K562 (cell line): ENCODE results near the gene DIRAS2. TPM values are rescaled to one million over a fixed set of nuclear protein-coding genes. Genes with fewer than 3 reads are reported as not detected.

Experiments
- ATAC-seq: fragments of 200-7000 bp; cut with Tn5 transposase; 3 replicates; pipeline ENCODE4 v1.9.1; 2020; ENCODE audit warnings: moderate library complexity
- BruUV-seq: library from RNA; stranded (reverse); fragments of 400-500 nt; replicated peaks from 2 replicates; lab custom pipeline; 2021; lab: Mats Ljungman, UMichigan
- CTCF ChIA-PET: fragments of 300-600 bp; formaldehyde crosslinking; extraction: SDS; loops from one replicate; lab custom pipeline; 2021; ENCODE audit warnings: low intra/inter-chr PET ratio; lab: Yijun Ruan, JAX
- POLR2A ChIA-PET: fragments of 300-600, 350-650 bp; sonication (Branson Sonifier 250); formaldehyde crosslinking; extraction: SDS; loops from one replicate; lab custom pipeline; 2021; ENCODE audit warnings: antibody characterized with exemption, inconsistent platforms; lab: Yijun Ruan, JAX
- DNase-seq, 4 experiments: peaks; one replicate each; pipeline versions ENCODE4 v3.0.0 to v3.0.0-alpha.2; 2011 to 2018; ENCODE audit warnings: low spot score in 3 of 4, mixed read lengths in 3 of 4; ENCODE audit errors: extremely low read depth in 1 of 4
- FAIRE-seq: peaks from 2 replicates; lab custom pipeline; 2011; peaks lifted over from hg19 to GRCh38; lab: Jason Lieb, UNC
- H2AFZ ChIP-seq: 2 replicates; pipeline ENCODE4 v1.6.0; 2011; ENCODE audit warnings: low read depth, low read length, control low read depth, inconsistent platforms
- H3K27ac ChIP-seq: fragments of 200-600 bp; 3 replicates; pipeline ENCODE4 v1.8.0; 2011; ENCODE audit warnings: low read depth, mild to moderate bottlenecking, control low read depth, inconsistent platforms, low read length, moderate library complexity, mixed read lengths; ENCODE audit errors: extremely low read depth
- H3K27me3 ChIP-seq, 2 experiments: fragments of 300-600 bp in 1 of 2; 2 replicates in 1 of 2; 3 replicates in 1 of 2; pipeline versions ENCODE4 v1.6.0 to v1.8.0; 2011; ENCODE audit warnings: inconsistent platforms in 2 of 2, low read length in 2 of 2, mild to moderate bottlenecking in 1 of 2, mixed read lengths in 1 of 2, moderate library complexity in 1 of 2; ENCODE audit not compliant: control insufficient read depth in 2 of 2, insufficient read depth in 2 of 2
- H3K36me3 ChIP-seq: fragments of 300-600 bp; 3 replicates; pipeline ENCODE4 v1.8.0; 2011; ENCODE audit warnings: mild to moderate bottlenecking, low read length, inconsistent platforms; ENCODE audit not compliant: control insufficient read depth, insufficient read depth
- H3K4me1 ChIP-seq, 2 experiments: fragments of 200-600 bp in 1 of 2; replicated peaks in 1 of 2; 2 replicates in 1 of 2; 3 replicates in 1 of 2; pipeline versions ENCODE4 v1.5.1 to v1.8.0; 2011; ENCODE audit warnings: inconsistent platforms in 2 of 2, low read length in 2 of 2, mild to moderate bottlenecking in 1 of 2, mixed read lengths in 1 of 2, moderate library complexity in 1 of 2; ENCODE audit not compliant: control insufficient read depth in 2 of 2, insufficient read depth in 2 of 2
- H3K4me2 ChIP-seq: 2 replicates; pipeline ENCODE4 v1.6.1; 2011; ENCODE audit warnings: low read length, control low read depth, inconsistent platforms, mixed read lengths; ENCODE audit not compliant: insufficient read depth
- H3K4me3 ChIP-seq: fragments of 200-600 bp; sonication (generic), shearing (Covaris generic); 2 replicates; pipeline ENCODE4 v1.5.1; 2016; ENCODE audit warnings: control low read depth, inconsistent platforms
- H3K79me2 ChIP-seq: fragments of 200-600 bp; 3 replicates; pipeline ENCODE4 v1.8.0; 2011; ENCODE audit warnings: low read length, inconsistent platforms; ENCODE audit not compliant: control insufficient read depth, insufficient read depth
- H3K9ac ChIP-seq, 2 experiments: 2 replicates each; pipeline versions ENCODE4 v1.6.0 to v1.6.1; 2011; ENCODE audit warnings: low read depth in 2 of 2, low read length in 2 of 2, control low read depth in 1 of 2, inconsistent platforms in 1 of 2, mild to moderate bottlenecking in 1 of 2, mixed read lengths in 1 of 2; ENCODE audit not compliant: insufficient read depth in 1 of 2
- H3K9me1 ChIP-seq: one replicate; pipeline ENCODE4 v1.6.0; 2011; ENCODE audit warnings: inconsistent platforms, mild to moderate bottlenecking, low read length, moderate library complexity; ENCODE audit not compliant: control insufficient read depth, insufficient read depth
- H3K9me3 ChIP-seq: replicated peaks from 2 replicates; pipeline ENCODE4 v1.5.1; 2011; ENCODE audit warnings: low read depth, low read length, inconsistent platforms; ENCODE audit not compliant: control insufficient read depth, insufficient read depth
- H4K20me1 ChIP-seq: replicated peaks from 2 replicates; pipeline ENCODE4 v1.6.1; 2011; ENCODE audit warnings: low read length, inconsistent platforms, mixed read lengths; ENCODE audit not compliant: control insufficient read depth, insufficient read depth
- ATF7 ChIP-seq: fragments of 450-650 bp; IDR thresholded peaks from 2 replicates; pipeline ENCODE4 v1.7.1; 2014; ENCODE audit warnings: mild to moderate bottlenecking, moderate library complexity
- BDP1 ChIP-seq: IDR thresholded peaks from 3 replicates; pipeline ENCODE4 v1.6.1; 2011; ENCODE audit not compliant: insufficient read length, insufficient read depth
- CBFA2T3 ChIP-seq: fragments of 450-650 bp; IDR thresholded peaks from 2 replicates; pipeline ENCODE4 v1.6.1; 2017
- CBX3 ChIP-seq, 2 experiments: IDR thresholded peaks; 1 replicate in 1 of 2; 2 replicates in 1 of 2; pipeline ENCODE4 v1.6.1; 2012; ENCODE audit warnings: inconsistent platforms in 2 of 2, low read length in 2 of 2, borderline replicate concordance in 1 of 2, control low read depth in 1 of 2
- CBX5 ChIP-seq: IDR thresholded peaks from 2 replicates; pipeline ENCODE4 v1.6.1; 2014; ENCODE audit warnings: low read depth, borderline replicate concordance
- CHD1 ChIP-seq: fragments of 200-600 bp; sonication (generic); IDR thresholded peaks from one replicate; pipeline ENCODE4 v1.6.1; 2012; ENCODE audit warnings: mild to moderate bottlenecking, moderate library complexity, low read length, inconsistent platforms
- ETV1 ChIP-seq: fragments of 450-650 bp; conservative IDR thresholded peaks from 2 replicates; pipeline ENCODE4 v1.6.1; 2016; ENCODE audit warnings: missing genetic modification characterization, control low read depth, low read depth, missing compliant biosample characterization
- MITF ChIP-seq: IDR thresholded peaks from 2 replicates; pipeline ENCODE4 v1.6.1; 2014; ENCODE audit warnings: antibody characterized with exemption
- MYBL2 ChIP-seq, 2 experiments: fragments of 450-650 bp in 1 of 2; sonication (generic) in 1 of 2; formaldehyde crosslinking in 1 of 2; IDR thresholded peaks; 2 replicates each; pipeline versions ENCODE4 v1.6.1 to v1.8.1; 2017 to 2022; ENCODE audit warnings: borderline replicate concordance in 1 of 2, inconsistent platforms in 1 of 2, low read depth in 1 of 2, mild to moderate bottlenecking in 1 of 2, missing genetic modification reagents in 1 of 2, moderate library complexity in 1 of 2
- NRF1 ChIP-seq, 2 experiments: fragments of 450-650 bp; IDR thresholded peaks in 1 of 2; conservative IDR thresholded peaks in 1 of 2; 2 replicates each; pipeline ENCODE4 v1.6.1; 2014; ENCODE audit warnings: mild to moderate bottlenecking in 2 of 2
- POLR2B ChIP-seq: fragments of 450-650 bp; IDR thresholded peaks from 2 replicates; pipeline ENCODE4 v1.6.1; 2018; ENCODE audit warnings: low read depth; ENCODE audit not compliant: partially characterized antibody
- RBM15 ChIP-seq: fragments of 200-400 bp; formaldehyde crosslinking; IDR thresholded peaks from 2 replicates; pipeline ENCODE4 v1.6.1; 2018; ENCODE audit warnings: mild to moderate bottlenecking, low read length, moderate library complexity; ENCODE audit not compliant: insufficient read depth
- SIN3A ChIP-seq, 2 experiments: fragments of 150-350 bp in 1 of 2; IDR thresholded peaks; 2 replicates each; pipeline ENCODE4 v1.6.1; 2011 to 2016; ENCODE audit warnings: borderline replicate concordance in 2 of 2, low read depth in 2 of 2, low read length in 2 of 2, mild to moderate bottlenecking in 2 of 2, moderate library complexity in 2 of 2; ENCODE audit not compliant: control insufficient read depth in 1 of 2
- SMARCA4 ChIP-seq: fragments of 450-650 bp; IDR thresholded peaks from 2 replicates; pipeline ENCODE4 v1.6.1; 2016
- STAT5B ChIP-seq: fragments of 250-450 bp; sonication (Bioruptor Pico); IDR thresholded peaks from 2 replicates; pipeline ENCODE4 v1.8.0; 2021; ENCODE audit warnings: mild to moderate bottlenecking, inconsistent platforms
- ZNF239 ChIP-seq: fragments of 250-450 bp; sonication (Bioruptor Pico); IDR thresholded peaks from 2 replicates; pipeline ENCODE4 v1.4.0; 2020; ENCODE audit warnings: mild to moderate bottlenecking
- ZNF324 ChIP-seq: fragments of 250-450 bp; sonication (Bioruptor Pico); IDR thresholded peaks from 2 replicates; pipeline ENCODE4 v1.4.0; 2020; ENCODE audit warnings: mild to moderate bottlenecking
- ZNF561 ChIP-seq: fragments of 450-650 bp; formaldehyde crosslinking; conservative IDR thresholded peaks from 2 replicates; pipeline ENCODE4 v1.4.0; 2020; ENCODE audit warnings: mild to moderate bottlenecking, moderate library complexity
- WGBS: fragments of 100-300 bp; shearing (Covaris generic); methylation state at CpG from one replicate; pipeline ENCODE4 v1.1.6; 2016; ENCODE audit warnings: low coverage, mixed read lengths; ENCODE audit not compliant: insufficient coverage; ENCODE audit errors: missing lambda C conversion rate; 5-methylcytosine and 5-hydroxymethylcytosine counted together
- in situ Hi-C: fragments of 300-500 bp; cut with MboI; formaldehyde crosslinking; loops from 4 replicates; pipeline ENCODE4 v1.15.0; 2018; ENCODE audit warnings: inconsistent platforms, mixed read lengths
- intact Hi-C: fragments of 100-400 bp; cut with micrococcal nuclease; formaldehyde crosslinking; loops from 2 replicates; pipeline ENCODE4 v1.14.2; 2022
- polyA plus RNA-seq, 8 experiments: library from polyadenylated mRNA; depleted of rRNA in 4 of 8; stranded (reverse) in 5 of 8; unstranded in 3 of 8; fragments of >200 nt; fragmentation: Nextera tagmentation in 2 of 8; fragmentation: Illumina TruSeq in 1 of 8; extraction: Ambion mirVana in 2 of 8; extraction: Trizol in 1 of 8; gene quantifications; 2 replicates each; pipeline versions ENCODE4 v1.2.1 to v1.2.3, GENCODE V29; 2011 to 2014; ENCODE audit warnings: inconsistent platforms in 1 of 8, missing spikeins in 1 of 8
- total RNA-seq, 7 experiments: library from RNA; depleted of rRNA in 6 of 7; stranded (reverse); fragments of >200 nt in 6 of 7; fragmentation: Illumina TruSeq in 2 of 7; extraction: Trizol in 2 of 7; gene quantifications; 2 replicates each; pipeline versions ENCODE4 v1.2.1 to v1.2.3, GENCODE V29; 2011 to 2021; ENCODE audit warnings: low replicate concordance in 1 of 7
- TF ChIP-seq, protein P1 (sequence below), 3 experiments: fragments of 200-800 bp in 1 of 3; sonication (Bioruptor generic) in 1 of 3; sonication (generic) in 1 of 3; formaldehyde crosslinking in 1 of 3; IDR thresholded peaks; 2 replicates each; pipeline versions ENCODE4 v1.6.1 to v1.8.0; 2016 to 2022; ENCODE audit warnings: mild to moderate bottlenecking in 2 of 3, missing compliant biosample characterization in 2 of 3, missing genetic modification characterization in 2 of 3, missing genetic modification reagents in 1 of 3

The DIRAS2 gene
- total and polyA plus RNA-seq, 9 of the 15 experiments (the other 6 are each of a cell fraction or from before 2014, with no cell fraction given): not detected

DNA sequence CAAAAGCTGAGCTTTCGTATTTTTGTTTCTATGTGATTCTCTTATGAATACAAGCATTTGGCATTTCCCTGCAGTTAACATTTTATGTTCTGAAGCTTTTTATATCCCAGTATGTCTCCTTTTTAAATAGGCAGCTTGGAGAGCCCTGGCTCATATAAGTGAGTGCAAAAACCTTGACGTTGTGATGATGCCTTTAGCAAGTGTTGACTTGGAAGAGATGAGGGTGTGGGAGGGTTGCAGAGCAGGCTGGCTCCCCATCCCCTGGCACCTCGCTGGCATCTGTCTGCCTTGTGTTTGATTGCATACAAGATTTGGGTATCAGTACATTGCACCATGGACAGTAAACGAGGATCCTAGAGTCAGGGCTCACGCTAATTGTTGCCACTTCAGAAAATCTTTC is 42.1 kb upstream of the DIRAS2 start:
- Histone ChIP-seq H3K4me3 (no peak overlapping the region), H3K9me1 (no peaks in the 10 kb centered on the region), H4K20me1 (no peaks in the 10 kb centered on the region), H3K4me1 (no peaks in the 10 kb centered on the region), H3K79me2 (no peaks in the 10 kb centered on the region), H3K4me2 (no peak overlapping the region), H3K9ac (no peak overlapping the region), H3K27ac (no peak overlapping the region), H3K36me3 (no peaks in the 10 kb centered on the region), H3K27me3 (no peaks in the 10 kb centered on the region), H2AFZ (no peak overlapping the region), H3K9me3 (no peaks in the 10 kb centered on the region)
- TF ChIP-seq SMARCA4 (no peak), RBM15 (no peak), CBX3 (IDR thresholded peaks at IDR 0.05; ENCODE audit: borderline replicate concordance in 1 of 2, low read length in 2 of 2) (no peak), BDP1 (no peak), CBFA2T3 (no peak), POLR2B (no peak), MITF (no peak), CBX5 (no peak), SIN3A (IDR thresholded peaks at IDR 0.05; ENCODE audit: borderline replicate concordance in 2 of 2, control insufficient read depth in 1 of 2, low read depth in 2 of 2, low read length in 2 of 2) (no peak), ZNF324 (no peak), CHD1 (no peak), STAT5B (CRISPR knock-in tag) (no peak), NRF1 (conservative IDR thresholded peaks at IDR 0.05 in 1 of 2, IDR thresholded peaks at IDR 0.05 in 1 of 2) (no peak), ATF7 (no peak), MYBL2 (IDR thresholded peaks at IDR 0.05; ENCODE audit: low read depth) (no peak), MYBL2 (CRISPR knock-in tag; IDR thresholded peaks at IDR 0.05; ENCODE audit: borderline replicate concordance) (no peak), ZNF561 (no peak), ETV1 (no peak), ZNF239 (CRISPR knock-in tag) (no peak)
- TF ChIP-seq, protein P1, sequence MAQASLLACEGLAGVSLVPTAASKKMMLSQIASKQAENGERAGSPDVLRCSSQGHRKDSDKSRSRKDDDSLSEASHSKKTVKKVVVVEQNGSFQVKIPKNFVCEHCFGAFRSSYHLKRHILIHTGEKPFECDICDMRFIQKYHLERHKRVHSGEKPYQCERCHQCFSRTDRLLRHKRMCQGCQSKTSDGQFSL (CRISPR knock-in tag; IDR thresholded peaks at IDR 0.05): no peak
- TF ChIP-seq, protein P1 (tag; IDR thresholded peaks at IDR 0.05): no peak
- ChIA-PET CTCF (no interaction called here), POLR2A (no interaction called here)
- FAIRE-seq: no peak
- DNase-seq: no peak
- 2% methylated on average over 4 of the region's 5 CpGs for WGBS
- in situ Hi-C loops (no loop called here), intact Hi-C loops (no loop called here)
- no TSS peak for BruUV-seq
- ATAC-seq: no peak
